H9 (cell line): ENCODE data around the gene COIL. TPM values are rescaled to one million over a fixed set of nuclear protein-coding genes. Genes with fewer than 3 reads are reported as not detected.

Experiments used
- DNase-seq: peaks from one replicate; pipeline ENCODE4 v3.0.0-alpha.2; 2017
- H2AFZ ChIP-seq: one replicate; pipeline ENCODE4 v1.6.1; 2013; ENCODE audit warnings: mild to moderate bottlenecking, low read length, control low read depth, moderate library complexity
- H2AK5ac ChIP-seq: 2 replicates; pipeline ENCODE4 v1.6.1; 2013; ENCODE audit warnings: low read length, control low read depth, mixed read lengths; ENCODE audit not compliant: insufficient read length
- H2BK120ac ChIP-seq: one replicate; pipeline ENCODE4 v1.6.1; 2013; ENCODE audit warnings: low read depth, mild to moderate bottlenecking, low read length, control low read depth, inconsistent platforms; ENCODE audit not compliant: poor library complexity, severe bottlenecking
- H2BK12ac ChIP-seq: 2 replicates; pipeline ENCODE4 v1.6.1; 2013; ENCODE audit warnings: low read length, control low read depth, mixed read lengths, low read depth; ENCODE audit not compliant: insufficient read length
- H2BK15ac ChIP-seq: 2 replicates; pipeline ENCODE4 v1.6.1; 2013; ENCODE audit warnings: low read depth, low read length, control low read depth
- H2BK20ac ChIP-seq: one replicate; pipeline ENCODE4 v1.6.1; 2013; ENCODE audit warnings: low read depth, mild to moderate bottlenecking, low read length, control low read depth, inconsistent platforms; ENCODE audit not compliant: poor library complexity, severe bottlenecking
- H2BK5ac ChIP-seq: 2 replicates; pipeline ENCODE4 v1.6.1; 2013; ENCODE audit warnings: low read length, control low read depth, mixed read lengths; ENCODE audit not compliant: insufficient read length
- H3K14ac ChIP-seq: 2 replicates; pipeline ENCODE4 v1.6.1; 2013; ENCODE audit warnings: low read length, control low read depth; ENCODE audit not compliant: insufficient read depth
- H3K18ac ChIP-seq: 2 replicates; pipeline ENCODE4 v1.6.1; 2013; ENCODE audit warnings: low read depth, mild to moderate bottlenecking, mixed read lengths, low read length, control low read depth; ENCODE audit not compliant: insufficient read length
- H3K23ac ChIP-seq: 2 replicates; pipeline ENCODE4 v1.6.1; 2013; ENCODE audit warnings: low read length, control low read depth, mixed read lengths, low read depth; ENCODE audit not compliant: insufficient read length
- H3K23me2 ChIP-seq: 2 replicates; pipeline ENCODE4 v1.6.1; 2013; ENCODE audit warnings: low read depth, mild to moderate bottlenecking, mixed read lengths, low read length, control low read depth; ENCODE audit not compliant: insufficient read length, poor library complexity, severe bottlenecking
- H3K27ac ChIP-seq: 2 replicates; pipeline ENCODE4 v1.5.1; 2013; ENCODE audit warnings: low read length, control low read depth, mixed read lengths, low read depth; ENCODE audit not compliant: insufficient read length
- H3K27me3 ChIP-seq: 2 replicates; pipeline ENCODE4 v1.6.1; 2013; ENCODE audit warnings: low read length, control low read depth, inconsistent platforms; ENCODE audit not compliant: insufficient read depth
- H3K4ac ChIP-seq: 2 replicates; pipeline ENCODE4 v1.6.1; 2013; ENCODE audit warnings: low read depth, mild to moderate bottlenecking, control low read depth, inconsistent platforms, low read length, moderate library complexity
- H3K4me1 ChIP-seq: 2 replicates; pipeline ENCODE4 v1.6.1; 2013; ENCODE audit warnings: low read length, control low read depth, inconsistent platforms; ENCODE audit not compliant: insufficient read depth
- H3K4me2 ChIP-seq: 2 replicates; pipeline ENCODE4 v1.6.1; 2013; ENCODE audit warnings: low read length, control low read depth, mixed read lengths; ENCODE audit not compliant: insufficient read length, insufficient read depth
- H3K56ac ChIP-seq: 2 replicates; pipeline ENCODE4 v1.6.1; 2013; ENCODE audit warnings: low read depth, mild to moderate bottlenecking, mixed read lengths, low read length, control low read depth; ENCODE audit not compliant: insufficient read length
- H3K79me1 ChIP-seq: 2 replicates; pipeline ENCODE4 v1.6.1; 2013; ENCODE audit warnings: low read depth, mild to moderate bottlenecking, moderate library complexity, low read length, control low read depth, inconsistent platforms; ENCODE audit not compliant: insufficient read depth, poor library complexity, severe bottlenecking
- H3K79me2 ChIP-seq: 2 replicates; pipeline ENCODE4 v1.6.1; 2013; ENCODE audit warnings: low read length, control low read depth, inconsistent platforms; ENCODE audit not compliant: insufficient read depth
- H3K9ac ChIP-seq: 2 replicates; pipeline ENCODE4 v1.6.1; 2013; ENCODE audit warnings: low read length, control low read depth, mixed read lengths; ENCODE audit not compliant: insufficient read length; ENCODE audit errors: extremely low read depth
- H3K9me3 ChIP-seq: one replicate; pipeline ENCODE4 v1.6.1; 2013; ENCODE audit warnings: low read depth, low read length, inconsistent platforms; ENCODE audit not compliant: control insufficient read depth
- H3T11ph ChIP-seq: one replicate; pipeline ENCODE4 v1.6.1; 2013; ENCODE audit warnings: mild to moderate bottlenecking, low read length, control low read depth, inconsistent platforms
- H4K20me1 ChIP-seq: one replicate; pipeline ENCODE4 v1.6.1; 2013; ENCODE audit not compliant: control insufficient read depth, insufficient read length, insufficient read depth
- H4K5ac ChIP-seq: 2 replicates; pipeline ENCODE4 v1.6.1; 2013; ENCODE audit warnings: low read depth, mild to moderate bottlenecking, mixed read lengths, low read length, control low read depth; ENCODE audit not compliant: insufficient read length
- H4K8ac ChIP-seq: replicated peaks from 2 replicates; pipeline ENCODE4 v1.6.1; 2013; ENCODE audit warnings: low read length, control low read depth, mixed read lengths, low read depth; ENCODE audit not compliant: insufficient read length
- H4K91ac ChIP-seq: 2 replicates; pipeline ENCODE4 v1.6.1; 2013; ENCODE audit warnings: low read depth, mild to moderate bottlenecking, moderate library complexity, mixed read lengths, low read length, control low read depth; ENCODE audit not compliant: insufficient read length
- H3K27ac Mint-ChIP-seq, 3 experiments: 2 replicates in 2 of 3; 3 replicates in 1 of 3; pipeline ENCODE4 v1.8.0; 2020 to 2021; ENCODE audit warnings: mixed read lengths in 3 of 3, mild to moderate bottlenecking in 1 of 3, moderate library complexity in 1 of 3
- H3K27me3 Mint-ChIP-seq: 2 replicates; pipeline ENCODE4 v1.8.0; 2021; ENCODE audit warnings: low read depth, mild to moderate bottlenecking, moderate library complexity, mixed read lengths
- H3K36me3 Mint-ChIP-seq, 3 experiments: 2 replicates in 2 of 3; 3 replicates in 1 of 3; pipeline ENCODE4 v1.8.0; 2020 to 2021; ENCODE audit warnings: low read depth in 3 of 3, mixed read lengths in 3 of 3; ENCODE audit not compliant: insufficient read depth in 1 of 3
- H3K4me1 Mint-ChIP-seq, 2 experiments: 2 replicates each; pipeline ENCODE4 v1.8.0; 2020; ENCODE audit warnings: mixed read lengths in 2 of 2
- H3K4me3 Mint-ChIP-seq, 2 experiments: 2 replicates in 1 of 2; 3 replicates in 1 of 2; pipeline ENCODE4 v1.8.0; 2020 to 2021; ENCODE audit warnings: mild to moderate bottlenecking in 2 of 2, mixed read lengths in 2 of 2, moderate library complexity in 1 of 2
- H3K9me3 Mint-ChIP-seq, 2 experiments: 2 replicates in 1 of 2; 3 replicates in 1 of 2; pipeline ENCODE4 v1.8.0; 2020; ENCODE audit warnings: mild to moderate bottlenecking in 2 of 2, mixed read lengths in 2 of 2, moderate library complexity in 1 of 2
- WGBS: extraction: QIAGEN DNeasy Blood & Tissue Kit; methylation state at CpG from one replicate; pipeline ENCODE4 v1.1.7; 2013; ENCODE audit warnings: missing lambda C conversion rate, low lambda C conversion rate, mixed read lengths; ENCODE audit not compliant: insufficient read length; ENCODE audit errors: extremely low coverage; 5-methylcytosine and 5-hydroxymethylcytosine counted together
- total RNA-seq: library from RNA; stranded (reverse); gene quantifications from 2 replicates; pipeline ENCODE4 v1.2.1, GENCODE V29; 2021
- TF ChIP-seq, protein P1 (sequence below): fragments of 200-600 bp; sonication (generic); conservative IDR thresholded peaks from 3 replicates; pipeline ENCODE4 v1.8.0; 2021; ENCODE audit warnings: antibody characterized with exemption, mild to moderate bottlenecking

The COIL gene
- total RNA-seq, 1 experiment from 2014 or later: 21.5 TPM

- TF ChIP-seq, protein P1, sequence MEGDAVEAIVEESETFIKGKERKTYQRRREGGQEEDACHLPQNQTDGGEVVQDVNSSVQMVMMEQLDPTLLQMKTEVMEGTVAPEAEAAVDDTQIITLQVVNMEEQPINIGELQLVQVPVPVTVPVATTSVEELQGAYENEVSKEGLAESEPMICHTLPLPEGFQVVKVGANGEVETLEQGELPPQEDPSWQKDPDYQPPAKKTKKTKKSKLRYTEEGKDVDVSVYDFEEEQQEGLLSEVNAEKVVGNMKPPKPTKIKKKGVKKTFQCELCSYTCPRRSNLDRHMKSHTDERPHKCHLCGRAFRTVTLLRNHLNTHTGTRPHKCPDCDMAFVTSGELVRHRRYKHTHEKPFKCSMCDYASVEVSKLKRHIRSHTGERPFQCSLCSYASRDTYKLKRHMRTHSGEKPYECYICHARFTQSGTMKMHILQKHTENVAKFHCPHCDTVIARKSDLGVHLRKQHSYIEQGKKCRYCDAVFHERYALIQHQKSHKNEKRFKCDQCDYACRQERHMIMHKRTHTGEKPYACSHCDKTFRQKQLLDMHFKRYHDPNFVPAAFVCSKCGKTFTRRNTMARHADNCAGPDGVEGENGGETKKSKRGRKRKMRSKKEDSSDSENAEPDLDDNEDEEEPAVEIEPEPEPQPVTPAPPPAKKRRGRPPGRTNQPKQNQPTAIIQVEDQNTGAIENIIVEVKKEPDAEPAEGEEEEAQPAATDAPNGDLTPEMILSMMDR: no peak
- no peak overlapping the region for H2AK5ac ChIP-seq
- no peaks in the 10 kb centered on the region for H3K27me3 Mint-ChIP-seq
These were observed 3.9 kb downstream of the COIL start for GRCh38 chr17:56956992-56957391.

More at GRCh38 chr17:56956992-56957391, 3.9 kb downstream of the COIL start:
- H3K4ac ChIP-seq: no peak overlapping the region
- no peak overlapping the region for H3K9ac ChIP-seq
- no CpG with 5 or more reads among the region's 5 CpGs for WGBS
- Mint-ChIP-seq H3K9me3 (no peaks in the 10 kb centered on the region), H3K27ac (no peak overlapping the region), H3K4me1 (peaks cover 13 to 14% of the 10 kb centered on the region in 2 experiments), H3K36me3 (peaks cover 4 to 5% (median 5%) of the 10 kb centered on the region in 3 experiments; a peak in 5 of 7 replicates), H3K4me3 (no peak overlapping the region)
- no peak overlapping the region for H4K5ac ChIP-seq
- H2AFZ ChIP-seq: no peak overlapping the region
- H4K91ac ChIP-seq: no peak overlapping the region
- H3K18ac ChIP-seq: no peak overlapping the region
- no peaks in the 10 kb centered on the region for H3K27me3 ChIP-seq
- H3K79me1 ChIP-seq: no peaks in the 10 kb centered on the region
- no peak overlapping the region for H3K56ac ChIP-seq
- H2BK12ac ChIP-seq: no peak overlapping the region
- H4K8ac ChIP-seq: no peak overlapping the region
- H2BK120ac ChIP-seq: no peak overlapping the region
- no peaks in the 10 kb centered on the region for H4K20me1 ChIP-seq
- no peaks in the 10 kb centered on the region for H3K9me3 ChIP-seq
- no peak overlapping the region for H2BK5ac ChIP-seq
- H3K4me1 ChIP-seq: no peaks in the 10 kb centered on the region
- H2BK15ac ChIP-seq: no peak overlapping the region
- H3K79me2 ChIP-seq: no peaks in the 10 kb centered on the region
- H3K23me2 ChIP-seq: no peaks in the 10 kb centered on the region
- H3T11ph ChIP-seq: no peak overlapping the region
- H2BK20ac ChIP-seq: no peak overlapping the region
- no peak overlapping the region for H3K4me2 ChIP-seq
- no peak overlapping the region for H3K27ac ChIP-seq
- DNase-seq: no peak
- H3K23ac ChIP-seq: no peak overlapping the region
- H3K14ac ChIP-seq: no peak overlapping the region
